GM21381 (cell line): ENCODE measurements around the gene ACAP3.

ENCODE experiments used
- ATAC-seq: cut with Tn5 transposase; IDR thresholded peaks from one replicate; pipeline ENCODE4 v1.9.1; 2021; ENCODE audit warnings: mild to moderate bottlenecking, moderate library complexity; ENCODE audit not compliant: unreplicated experiment

Gene ACAP3, protein sequence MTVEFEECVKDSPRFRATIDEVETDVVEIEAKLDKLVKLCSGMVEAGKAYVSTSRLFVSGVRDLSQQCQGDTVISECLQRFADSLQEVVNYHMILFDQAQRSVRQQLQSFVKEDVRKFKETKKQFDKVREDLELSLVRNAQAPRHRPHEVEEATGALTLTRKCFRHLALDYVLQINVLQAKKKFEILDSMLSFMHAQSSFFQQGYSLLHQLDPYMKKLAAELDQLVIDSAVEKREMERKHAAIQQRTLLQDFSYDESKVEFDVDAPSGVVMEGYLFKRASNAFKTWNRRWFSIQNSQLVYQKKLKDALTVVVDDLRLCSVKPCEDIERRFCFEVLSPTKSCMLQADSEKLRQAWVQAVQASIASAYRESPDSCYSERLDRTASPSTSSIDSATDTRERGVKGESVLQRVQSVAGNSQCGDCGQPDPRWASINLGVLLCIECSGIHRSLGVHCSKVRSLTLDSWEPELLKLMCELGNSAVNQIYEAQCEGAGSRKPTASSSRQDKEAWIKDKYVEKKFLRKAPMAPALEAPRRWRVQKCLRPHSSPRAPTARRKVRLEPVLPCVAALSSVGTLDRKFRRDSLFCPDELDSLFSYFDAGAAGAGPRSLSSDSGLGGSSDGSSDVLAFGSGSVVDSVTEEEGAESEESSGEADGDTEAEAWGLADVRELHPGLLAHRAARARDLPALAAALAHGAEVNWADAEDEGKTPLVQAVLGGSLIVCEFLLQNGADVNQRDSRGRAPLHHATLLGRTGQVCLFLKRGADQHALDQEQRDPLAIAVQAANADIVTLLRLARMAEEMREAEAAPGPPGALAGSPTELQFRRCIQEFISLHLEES

DNA sequence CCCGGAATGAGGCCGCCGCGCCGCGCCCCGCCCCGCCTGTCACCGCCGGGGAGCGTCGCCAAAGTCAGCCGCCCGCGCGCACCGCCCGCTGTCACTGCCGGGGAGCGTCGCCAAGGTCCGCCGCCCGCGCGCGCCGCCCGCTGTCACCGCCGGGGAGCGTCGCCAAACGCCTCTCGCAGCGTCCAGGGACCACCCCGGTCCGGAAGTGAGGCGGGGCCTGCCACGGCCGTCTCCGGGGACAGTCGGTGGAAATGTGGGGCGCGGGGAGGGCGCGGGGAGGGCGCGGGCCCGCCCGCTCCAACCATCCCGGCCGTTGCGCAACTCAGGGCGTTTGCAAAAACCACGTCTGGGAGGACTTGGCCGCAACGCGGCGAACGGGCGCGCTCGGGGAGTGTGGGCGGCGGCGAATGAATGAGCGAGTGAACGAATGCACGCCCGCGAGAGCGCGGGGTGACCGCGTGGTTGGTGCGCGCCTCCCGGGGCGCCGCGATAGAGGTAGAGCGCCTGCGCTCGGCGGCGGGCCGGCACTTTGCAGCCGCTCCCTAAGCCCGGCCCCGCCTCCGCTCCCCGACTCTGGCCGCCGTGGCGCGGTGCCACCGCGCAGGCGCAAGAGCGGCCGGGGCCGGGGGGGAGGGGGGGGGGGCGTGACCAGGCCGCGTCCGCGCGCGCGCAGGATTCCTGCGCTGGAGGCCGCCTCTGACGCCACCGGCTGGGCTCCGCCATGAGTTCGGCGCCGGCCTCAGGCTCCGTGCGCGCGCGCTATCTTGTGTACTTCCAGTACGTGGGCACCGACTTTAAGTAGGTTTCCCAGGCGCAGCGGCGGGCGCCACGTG lies at the start of gene ACAP3, which contains the start of gene PUSL1:
Gene ACAP3 (minus strand): TSS at position 8 of the 833 bp plus-strand sequence. CDS start 115 bp downstream, outside the sequence.
Gene PUSL1 (plus strand): TSS at position 675 of the 833 bp plus-strand sequence. CDS start 47 bp downstream, at position 722.
- peak; percentile 58 for ATAC-seq

DNA sequence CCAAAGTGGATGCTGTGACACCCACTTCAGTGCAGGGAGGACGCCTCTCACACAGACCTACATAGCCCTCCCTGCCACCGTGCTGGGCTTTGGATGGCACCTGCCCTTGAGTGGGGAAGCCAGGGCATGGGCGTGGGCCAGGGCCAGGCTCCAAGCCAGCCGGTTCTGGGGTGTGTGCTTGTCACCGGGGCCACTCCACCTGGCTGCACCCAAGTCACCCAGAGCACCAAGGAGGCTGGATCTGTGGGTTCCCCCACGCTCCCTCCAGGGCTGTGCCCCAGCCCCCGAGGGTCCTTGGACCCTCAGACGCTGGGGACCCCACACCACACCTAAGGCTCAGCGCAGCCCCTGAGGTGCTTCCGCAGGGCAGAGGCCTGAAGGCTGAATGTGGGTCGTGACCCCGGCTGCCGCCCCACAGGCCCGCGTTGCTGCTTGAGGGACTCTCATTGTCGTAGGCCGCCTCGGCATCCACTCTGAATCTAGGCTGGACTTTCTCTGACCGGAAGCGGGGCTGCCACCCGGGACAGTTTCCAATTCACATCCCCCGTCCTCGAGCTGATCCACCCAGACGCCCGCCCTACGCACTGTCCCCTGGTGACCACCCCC lies 49.2 kb upstream of the ACAP3 start:
- no peak for ATAC-seq

GRCh38 chr1:1356166-1356795 lies 48.6 kb upstream of the ACAP3 start:
- no peak for ATAC-seq

- no peak for ATAC-seq
These were observed 47.7 kb upstream of the ACAP3 start for GRCh38 chr1:1355416-1355815.

GRCh38 chr1:1354271-1355247 lies 46.8 kb upstream of the ACAP3 start:
- no peak for ATAC-seq

DNA sequence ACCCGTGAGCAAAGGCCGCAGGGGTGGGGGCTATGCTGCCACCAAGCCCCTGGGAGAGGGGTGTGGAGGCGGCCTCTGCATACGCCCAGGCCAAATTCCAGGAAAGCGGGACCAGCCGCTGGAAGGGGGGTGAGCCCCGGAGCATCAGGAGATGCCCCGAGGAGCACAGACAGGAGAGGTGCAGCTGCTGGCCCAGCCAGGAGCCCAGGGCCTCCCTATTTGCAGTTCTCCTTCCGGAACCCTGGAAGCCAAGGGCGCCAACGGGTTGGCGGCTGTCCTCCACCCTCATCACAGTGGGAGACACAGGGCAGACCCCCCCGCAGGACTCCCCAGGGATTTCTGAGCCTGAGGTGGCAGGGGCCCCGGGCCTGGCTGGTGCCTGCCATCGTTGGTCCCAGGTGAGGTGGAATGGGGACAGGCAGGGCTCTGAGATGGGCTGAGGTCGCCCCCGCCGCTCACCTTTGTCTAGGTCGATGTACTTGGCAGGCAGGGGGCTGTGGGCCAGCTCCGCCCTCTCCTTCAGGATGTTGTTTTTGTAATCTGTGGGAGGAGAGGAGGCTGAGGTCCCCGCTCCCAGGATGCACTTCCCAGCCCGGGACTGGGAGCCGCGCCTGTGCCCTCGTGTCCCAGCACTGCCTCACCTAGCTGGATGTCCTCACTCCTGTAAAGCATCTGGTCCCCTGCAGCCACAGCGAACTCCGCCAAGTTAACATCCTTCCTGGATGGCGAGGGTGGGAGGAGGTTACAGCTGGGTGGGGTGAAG lies 45.8 kb upstream of the ACAP3 start:
- ATAC-seq, result no peak

DNA sequence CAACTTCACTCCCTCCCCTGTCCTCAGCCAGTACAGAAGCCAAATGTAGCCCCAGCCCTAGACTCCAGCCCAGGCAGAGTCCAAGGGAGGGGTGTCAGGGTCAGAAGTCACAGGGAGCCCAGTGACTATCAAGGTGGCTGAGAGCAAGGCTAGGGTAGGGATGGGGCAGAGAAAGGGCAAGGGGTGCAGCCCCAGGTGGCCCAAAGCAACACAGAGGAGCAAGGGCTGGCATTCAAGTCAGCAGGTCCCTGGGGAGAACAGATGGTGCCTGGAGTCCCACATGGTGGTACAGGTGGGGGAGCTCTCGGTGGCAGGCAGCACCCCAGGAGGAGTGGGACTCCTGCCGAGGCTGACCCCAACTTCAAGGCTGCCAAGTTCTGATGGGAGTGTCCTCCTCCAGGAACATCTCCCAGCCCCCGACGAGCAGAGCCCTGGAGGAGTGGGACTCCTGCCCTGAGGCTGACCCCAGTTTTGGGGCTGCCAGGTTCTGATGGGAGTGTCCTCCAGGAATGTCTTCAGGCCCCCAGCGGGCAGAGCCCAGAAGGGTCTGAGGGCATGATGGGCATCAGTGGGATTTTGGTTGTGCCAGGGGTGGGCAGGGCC lies 45.2 kb upstream of the ACAP3 start:
- no peak for ATAC-seq

GRCh38 chr1:1351511-1352427 lies 44.0 kb upstream of the ACAP3 start:
- no peak for ATAC-seq

DNA sequence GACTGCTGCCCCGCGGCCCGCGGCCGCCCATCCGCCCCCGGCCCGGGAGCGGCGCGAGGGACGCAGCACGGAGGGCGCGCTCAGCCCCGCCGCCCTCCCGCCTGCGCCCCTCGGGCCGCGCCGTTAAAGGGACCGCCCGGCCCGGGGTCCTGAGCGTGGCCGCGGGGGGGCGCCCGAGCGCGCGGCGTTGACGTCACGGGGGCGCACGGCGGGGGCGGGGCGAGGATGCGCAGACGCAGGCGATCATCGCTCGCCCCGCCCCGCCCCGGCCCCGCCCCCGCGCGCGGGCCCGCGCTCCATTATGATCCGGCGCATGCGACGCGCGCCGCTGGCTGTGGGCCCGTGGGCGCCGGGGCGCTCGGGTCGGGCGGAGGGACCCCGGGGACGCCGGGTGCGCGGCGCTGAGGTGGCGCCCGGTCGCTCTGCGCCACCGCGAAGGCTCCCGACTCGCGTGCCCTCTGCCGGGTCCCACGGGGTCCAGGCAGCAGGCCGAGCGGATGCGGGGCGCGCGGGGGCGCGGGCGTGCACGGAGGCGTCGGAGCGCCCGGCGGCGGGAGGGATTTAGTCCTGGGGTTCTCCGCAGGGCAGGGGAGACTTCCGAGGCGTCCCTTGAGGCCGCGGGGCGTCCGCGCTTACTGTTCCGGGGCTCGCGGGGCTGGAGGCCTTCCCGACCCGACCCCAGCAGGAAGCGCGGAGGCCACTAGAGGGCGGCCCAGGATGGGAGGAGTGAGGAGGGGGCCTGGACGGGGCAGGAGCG lies 41.7 kb upstream of the ACAP3 start, which contains the start of gene DVL1:
Gene DVL1 (minus strand): TSS at position 163 of the 757 bp plus-strand sequence. CDS start 353 bp downstream, outside the sequence.
- peak; percentile 64 for ATAC-seq

- ATAC-seq, result peak; percentile 36
These were observed 40.9 kb upstream of the ACAP3 start for GRCh38 chr1:1348420-1349255.

GRCh38 chr1:1347663-1348419 lies 40.1 kb upstream of the ACAP3 start:
- no peak for ATAC-seq

GRCh38 chr1:1347026-1347595 lies 39.4 kb upstream of the ACAP3 start:
- no peak for ATAC-seq

DNA sequence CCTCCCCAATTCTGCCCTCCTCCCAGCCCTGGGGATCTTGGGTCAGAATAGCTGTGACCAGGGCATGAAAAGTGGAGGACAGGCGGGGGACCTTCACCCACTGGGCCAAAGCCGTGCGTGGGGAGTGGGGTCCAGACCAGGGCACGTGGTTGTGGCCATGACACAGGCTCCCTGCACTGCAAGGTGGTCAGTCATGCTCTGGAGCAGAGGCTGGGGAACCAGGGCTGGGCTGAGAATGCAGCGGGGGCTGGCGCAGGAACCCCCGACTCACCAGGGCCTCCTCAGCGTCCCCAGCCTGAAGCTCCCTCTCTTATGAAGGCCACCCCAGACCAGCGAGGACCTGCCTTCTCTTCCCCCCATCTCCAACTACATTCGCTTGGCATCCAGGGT lies 38.8 kb upstream of the ACAP3 start:
- ATAC-seq, result no peak
